GM23248 (cell line): ENCODE data around the gene FOXD3. TPM values are rescaled to one million over a fixed set of nuclear protein-coding genes. Genes with fewer than 3 reads are reported as not detected.

Source experiments
- DNase-seq: peaks from one replicate; pipeline ENCODE4 v3.0.0-alpha.2; 2015
- H2AFZ ChIP-seq: fragments of 200-600 bp; sonication (generic); 2 replicates; pipeline ENCODE4 v1.6.1; 2016; ENCODE audit warnings: antibody characterized with exemption
- H3F3A ChIP-seq: fragments of 200-600 bp; sonication (generic); 2 replicates; pipeline ENCODE4 v1.6.1; 2016; ENCODE audit warnings: mild to moderate bottlenecking, antibody characterized with exemption, mixed run types; ENCODE audit not compliant: insufficient read depth
- H3K27ac ChIP-seq: fragments of 200-600 bp; sonication (generic); 2 replicates; pipeline ENCODE4 v1.5.1; 2016; ENCODE audit warnings: mild to moderate bottlenecking
- H3K27me3 ChIP-seq: fragments of 200-600 bp; sonication (generic); replicated peaks from 2 replicates; pipeline ENCODE4 v1.6.1; 2016; ENCODE audit warnings: mild to moderate bottlenecking; ENCODE audit not compliant: insufficient read depth
- H3K36me3 ChIP-seq: fragments of 200-600 bp; sonication (generic); 2 replicates; pipeline ENCODE4 v1.6.1; 2016; ENCODE audit warnings: low read depth, mild to moderate bottlenecking
- H3K4me1 ChIP-seq: fragments of 200-600 bp; sonication (generic); 2 replicates; pipeline ENCODE4 v1.6.1; 2016; ENCODE audit warnings: mild to moderate bottlenecking; ENCODE audit not compliant: insufficient read depth
- H3K4me2 ChIP-seq: fragments of 200-600 bp; sonication (generic); one replicate; pipeline ENCODE4 v1.6.1; 2016; ENCODE audit warnings: mild to moderate bottlenecking; ENCODE audit not compliant: unreplicated experiment
- H3K4me3 ChIP-seq: fragments of 200-600 bp; sonication (generic); 2 replicates; pipeline ENCODE4 v1.5.1; 2016; ENCODE audit warnings: mild to moderate bottlenecking
- H3K79me2 ChIP-seq: fragments of 200-600 bp; sonication (generic); 2 replicates; pipeline ENCODE4 v1.6.1; 2016; ENCODE audit warnings: mild to moderate bottlenecking; ENCODE audit not compliant: insufficient read depth
- H3K9ac ChIP-seq: fragments of 200-600 bp; sonication (generic); 2 replicates; pipeline ENCODE4 v1.6.1; 2016; ENCODE audit warnings: mild to moderate bottlenecking
- H3K9me2 ChIP-seq: fragments of 200-600 bp; sonication (generic); 2 replicates; pipeline ENCODE4 v1.6.1; 2016; ENCODE audit warnings: mixed run types, mild to moderate bottlenecking, moderate library complexity; ENCODE audit not compliant: insufficient read depth
- H3K9me3 ChIP-seq: fragments of 200-600 bp; sonication (generic); one replicate; pipeline ENCODE4 v1.6.1; 2017; ENCODE audit warnings: low read depth
- H4K20me1 ChIP-seq: fragments of 200-600 bp; sonication (generic); 2 replicates; pipeline ENCODE4 v1.6.0; 2016; ENCODE audit not compliant: insufficient read depth
- EZH2 ChIP-seq: fragments of 200-600 bp; sonication (generic); IDR thresholded peaks from 2 replicates; pipeline ENCODE4 v1.6.1; 2018; ENCODE audit warnings: antibody characterized with exemption, mild to moderate bottlenecking; ENCODE audit not compliant: insufficient read depth, poor library complexity, severe bottlenecking
- EZH2phosphoT487 ChIP-seq: fragments of 200-600 bp; sonication (generic); IDR thresholded peaks from 2 replicates; pipeline ENCODE4 v1.6.1; 2018; ENCODE audit warnings: antibody characterized with exemption, moderate library complexity, mild to moderate bottlenecking, low read depth; ENCODE audit not compliant: insufficient read depth
- WGBS, 2 experiments: methylation state at CpG; one replicate each; pipeline ENCODE4 v1.1.6; 2015 to 2017; ENCODE audit warnings: low lambda C conversion rate in 2 of 2, low coverage in 1 of 2; ENCODE audit errors: missing lambda C conversion rate in 2 of 2; 5-methylcytosine and 5-hydroxymethylcytosine counted together
- in situ Hi-C: fragments of 300-500 bp; cut with MboI; formaldehyde crosslinking; loops from 2 replicates; pipeline ENCODE4 v1.15.0; 2020
- polyA plus RNA-seq: library from polyadenylated mRNA; unstranded; fragments of >200 nt; fragmentation: Nextera tagmentation; extraction: Ambion mirVana; gene quantifications from 2 replicates; pipeline ENCODE4 v1.2.1, GENCODE V29; 2016
- total RNA-seq: library from RNA; depleted of rRNA; stranded (reverse); fragments of >200 nt; shearing (Covaris generic); gene quantifications from 2 replicates; pipeline ENCODE4 v1.2.3, GENCODE V29; 2014

The FOXD3 gene
- total and polyA plus RNA-seq, 2 experiments from 2014 or later, result not detected

- Histone ChIP-seq H3F3A (no peaks in the 10 kb centered on the region), H2AFZ (no peak overlapping the region), H3K36me3 (no peaks in the 10 kb centered on the region), H3K27me3 (peaks cover 7% of the 10 kb centered on the region; the same call in 1 of the 2 replicates), H3K4me3 (no peak overlapping the region), H3K9ac (no peak overlapping the region), H4K20me1 (no peaks in the 10 kb centered on the region), H3K9me2 (no peaks in the 10 kb centered on the region), H3K4me1 (no peaks in the 10 kb centered on the region), H3K9me3 (no peaks in the 10 kb centered on the region), H3K27ac (no peak overlapping the region), H3K4me2 (no peak overlapping the region), H3K79me2 (no peaks in the 10 kb centered on the region)
- in situ Hi-C loops, result no loop called here
- no peak for TF ChIP-seq EZH2
- no peak for TF ChIP-seq EZH2phosphoT487
- WGBS, 2 experiments, result 8 to 9% methylated on average over 6 of the region's 6 CpGs
- DNase-seq, result no peak
Observed at GRCh38 chr1:63294803-63295594, 27.4 kb upstream of the FOXD3 start.

DNA sequence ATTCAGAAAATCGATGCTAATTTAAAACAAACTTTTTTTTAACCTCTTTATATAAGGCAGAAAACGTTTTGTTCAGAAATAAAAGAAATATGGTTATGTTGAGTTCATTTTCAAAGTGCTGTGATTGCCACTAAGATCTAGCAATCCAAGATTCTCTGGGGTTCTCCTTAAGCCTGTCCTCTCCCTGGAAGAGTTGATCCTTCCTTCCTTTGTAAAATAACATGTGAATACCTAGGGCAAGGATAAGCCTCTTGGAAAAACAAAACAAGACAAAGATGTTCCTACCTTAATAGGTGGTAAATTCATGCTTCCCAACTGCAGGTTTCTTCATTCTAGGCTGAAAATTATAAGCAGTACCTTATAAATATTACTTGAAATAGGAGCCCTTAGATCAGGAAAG lies 18.0 kb upstream of the FOXD3 start:
- in situ Hi-C loops, result no loop called here
- DNase-seq, result no peak
- TF ChIP-seq EZH2phosphoT487 (no peak), EZH2 (no peak)
- no peaks in the 10 kb centered on the region for H3K79me2 ChIP-seq
- H3K36me3 ChIP-seq, result no peaks in the 10 kb centered on the region
- no peak overlapping the region for H3K27ac ChIP-seq
- H3K9me2 ChIP-seq, result no peaks in the 10 kb centered on the region
- WGBS, 2 experiments, result 0 to 1% methylated on average over 2 of the region's 2 CpGs
- no peak overlapping the region for H3K9ac ChIP-seq
- no peaks in the 10 kb centered on the region for H4K20me1 ChIP-seq
- H3F3A ChIP-seq, result no peaks in the 10 kb centered on the region
- H3K4me1 ChIP-seq, result no peaks in the 10 kb centered on the region
- H2AFZ ChIP-seq, result no peak overlapping the region
- peaks cover 12% of the 10 kb centered on the region; the same call in 1 of the 2 replicates for H3K27me3 ChIP-seq
- no peak overlapping the region for H3K4me2 ChIP-seq
- no peak overlapping the region for H3K4me3 ChIP-seq
- no peaks in the 10 kb centered on the region for H3K9me3 ChIP-seq

DNA sequence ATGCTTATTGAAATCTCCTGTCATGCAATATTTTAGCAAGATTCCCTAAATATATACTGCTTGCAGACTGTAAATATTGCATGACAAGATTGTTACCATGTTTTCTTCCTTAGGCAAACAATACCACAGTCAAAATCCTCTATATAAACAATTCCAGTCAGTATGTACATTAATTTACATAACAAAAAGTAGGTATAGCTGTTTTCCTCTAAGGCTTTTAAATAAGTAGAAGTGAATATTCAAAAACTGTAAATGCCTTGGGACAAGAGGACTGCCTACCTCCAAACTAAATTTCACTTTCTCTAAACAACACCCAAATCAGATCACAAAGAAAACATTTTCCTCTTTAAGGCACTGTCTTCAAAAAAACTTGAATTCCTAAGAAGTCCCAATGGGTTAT lies 17.3 kb upstream of the FOXD3 start:
- H3K4me2 ChIP-seq, result no peak overlapping the region
- H3K79me2 ChIP-seq, result no peaks in the 10 kb centered on the region
- in situ Hi-C loops, result no loop called here
- H3K4me3 ChIP-seq, result no peak overlapping the region
- TF ChIP-seq EZH2phosphoT487, result no peak
- no peak for TF ChIP-seq EZH2
- no peaks in the 10 kb centered on the region for H4K20me1 ChIP-seq
- no peaks in the 10 kb centered on the region for H3K4me1 ChIP-seq
- no peak overlapping the region for H3K27ac ChIP-seq
- H3K27me3 ChIP-seq, result peaks cover 9% of the 10 kb centered on the region; the same call in 1 of the 2 replicates
- no peak for DNase-seq
- H3F3A ChIP-seq, result no peaks in the 10 kb centered on the region
- H2AFZ ChIP-seq, result no peak overlapping the region
- H3K9ac ChIP-seq, result no peak overlapping the region
- no peaks in the 10 kb centered on the region for H3K36me3 ChIP-seq
- H3K9me2 ChIP-seq, result no peaks in the 10 kb centered on the region
- no peaks in the 10 kb centered on the region for H3K9me3 ChIP-seq

GRCh38 chr1:63307196-63307794 lies 15.1 kb upstream of the FOXD3 start:
- H3K27me3 ChIP-seq, result peaks cover 9% of the 10 kb centered on the region; the same call in 1 of the 2 replicates
- H3K4me1 ChIP-seq, result no peaks in the 10 kb centered on the region
- H4K20me1 ChIP-seq, result no peaks in the 10 kb centered on the region
- H3K36me3 ChIP-seq, result no peaks in the 10 kb centered on the region
- H3K27ac ChIP-seq, result no peak overlapping the region
- no peak overlapping the region for H3K9ac ChIP-seq
- no peak overlapping the region for H2AFZ ChIP-seq
- WGBS, 2 experiments, result 15 to 18% methylated on average over 1 of the region's 1 CpG
- TF ChIP-seq EZH2, result no peak
- TF ChIP-seq EZH2phosphoT487, result no peak
- no peaks in the 10 kb centered on the region for H3K9me2 ChIP-seq
- no peak overlapping the region for H3K4me2 ChIP-seq
- in situ Hi-C loops, result no loop called here
- no peaks in the 10 kb centered on the region for H3K79me2 ChIP-seq
- H3F3A ChIP-seq, result no peaks in the 10 kb centered on the region
- H3K4me3 ChIP-seq, result no peak overlapping the region
- H3K9me3 ChIP-seq, result no peaks in the 10 kb centered on the region
- DNase-seq, result no peak

DNA sequence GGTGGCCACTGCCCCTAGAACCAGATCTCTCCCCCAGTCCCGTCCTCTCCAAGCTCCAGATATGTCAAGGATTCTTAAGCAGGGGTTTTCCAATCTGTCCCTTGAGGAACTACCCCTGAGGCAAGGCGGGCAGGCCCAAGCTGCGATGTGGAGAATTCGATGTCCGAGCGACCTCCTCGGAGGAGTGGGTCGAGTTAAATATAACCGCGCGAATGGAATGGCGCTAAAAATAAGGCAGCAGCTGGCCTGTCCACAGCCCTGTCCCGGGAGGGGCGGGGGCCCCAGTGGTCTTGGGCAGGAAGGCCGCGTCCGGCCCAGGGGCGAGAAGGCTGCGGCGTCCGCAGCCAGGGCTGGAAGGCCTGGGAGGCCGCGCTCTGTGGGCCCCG lies 5.8 kb upstream of the FOXD3 start:
- no peak for DNase-seq
- TF ChIP-seq EZH2 (no peak), EZH2phosphoT487 (no peak)
- no peaks in the 10 kb centered on the region for H3K9me3 ChIP-seq
- H3K79me2 ChIP-seq, result no peaks in the 10 kb centered on the region
- H3K4me2 ChIP-seq, result no peak overlapping the region
- no peaks in the 10 kb centered on the region for H3F3A ChIP-seq
- H3K4me1 ChIP-seq, result no peaks in the 10 kb centered on the region
- H3K27ac ChIP-seq, result no peak overlapping the region
- H3K36me3 ChIP-seq, result no peaks in the 10 kb centered on the region
- peaks cover 68% of the 10 kb centered on the region for H3K27me3 ChIP-seq
- 0 out of 2 replicates have a peak overlapping the region, but pooled peaks have one; percentile 52 for H3K4me3 ChIP-seq
- no peak overlapping the region for H3K9ac ChIP-seq
- H2AFZ ChIP-seq, result no peak overlapping the region
- WGBS, 2 experiments, result 29 to 31% methylated on average over 21 to 24 of the region's 24 CpGs
- in situ Hi-C loops, result no loop called here
- H4K20me1 ChIP-seq, result no peaks in the 10 kb centered on the region
- H3K9me2 ChIP-seq, result no peaks in the 10 kb centered on the region
